ENCODE measurements around the gene DEXI.
"Not testable (repeated sequence)": the region's sequence is repeated elsewhere in the genome, so short reads cannot be mapped to it uniquely, and the experiment has no call there.

The DEXI gene

GRCh38 chr16:10926867-10927266 lies 15.4 kb downstream of the DEXI start:
- no peak for TF ChIP-seq JUND (IDR thresholded peaks at IDR 0.05; ENCODE audit: low read depth)
- in situ Hi-C loops (cut with HindIII; ENCODE audit: low pct_unique_long_range_greater_than_20kb, low sequenced_read_pairs) = no loop called here
- DNase-seq (ENCODE audit: low read depth in 1 of 2, low spot score in 1 of 2) = no peak

GRCh38 chr16:10926094-10926493 lies 16.2 kb downstream of the DEXI start:
- DNase-seq (ENCODE audit: low read depth in 1 of 2, low spot score in 1 of 2) = no peak
- in situ Hi-C loops (cut with HindIII; ENCODE audit: low pct_unique_long_range_greater_than_20kb, low sequenced_read_pairs) = no loop called here
- TF ChIP-seq JUND (IDR thresholded peaks at IDR 0.05; ENCODE audit: low read depth) = no peak

DNA sequence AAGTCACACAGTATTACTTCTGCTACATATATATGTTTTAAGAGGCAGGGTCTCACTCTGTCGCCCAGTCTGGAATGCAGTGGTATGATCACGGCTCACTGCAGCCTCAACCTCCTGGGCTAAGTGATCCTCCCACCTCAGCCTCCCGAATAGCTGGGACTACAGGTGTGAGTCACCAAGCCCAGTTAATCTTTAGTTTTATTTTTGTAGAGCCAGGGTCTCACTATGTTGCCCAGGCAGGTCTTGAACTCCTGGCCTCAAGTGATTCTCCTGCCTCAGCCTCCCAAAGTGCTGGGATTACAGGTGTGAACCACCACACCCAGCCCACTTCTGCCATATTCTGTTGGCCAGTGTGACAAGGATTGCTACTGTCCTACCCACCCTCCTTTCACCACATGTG lies 17.0 kb downstream of the DEXI start:
- DNase-seq (ENCODE audit: low read depth in 1 of 2, low spot score in 1 of 2); in situ Hi-C loops (cut with HindIII; ENCODE audit: low pct_unique_long_range_greater_than_20kb, low sequenced_read_pairs): not testable (repeated sequence)

GRCh38 chr16:10923650-10924214 lies 18.5 kb downstream of the DEXI start:
- in situ Hi-C loops (cut with HindIII; ENCODE audit: low pct_unique_long_range_greater_than_20kb, low sequenced_read_pairs) = no loop called here
- no peak for DNase-seq (ENCODE audit: low read depth in 1 of 2, low spot score in 1 of 2)
- TF ChIP-seq JUND (IDR thresholded peaks at IDR 0.05; ENCODE audit: low read depth) = no peak

DNA sequence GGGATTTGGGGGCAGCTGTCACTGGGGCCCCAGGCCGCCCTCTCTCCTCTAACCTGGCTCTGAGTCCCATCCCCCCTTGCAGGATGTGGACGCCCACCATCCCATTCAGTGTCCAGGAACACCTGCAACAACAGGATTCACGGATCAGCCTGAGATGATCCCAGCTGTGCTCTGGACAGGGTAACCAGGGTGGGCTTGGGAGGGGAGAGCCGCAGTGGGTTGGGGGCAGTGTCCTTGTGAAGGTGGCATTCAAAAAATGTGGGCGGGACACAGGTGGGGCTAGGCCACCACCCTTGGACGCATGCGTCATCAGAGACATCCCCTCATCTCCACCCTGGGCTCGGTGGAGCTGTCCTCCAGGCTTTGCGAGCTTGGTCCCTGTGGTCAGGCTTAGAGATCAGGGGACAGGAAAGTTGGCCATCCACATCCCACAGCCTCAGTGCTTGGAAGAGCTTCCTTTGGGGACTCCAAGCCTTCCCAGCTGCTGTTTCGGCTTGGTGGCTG lies 19.1 kb downstream of the DEXI start:
- TF ChIP-seq JUND (IDR thresholded peaks at IDR 0.05; ENCODE audit: low read depth) = no peak
- in situ Hi-C loops (cut with HindIII; ENCODE audit: low pct_unique_long_range_greater_than_20kb, low sequenced_read_pairs) = no loop called here
- DNase-seq (ENCODE audit: low read depth in 1 of 2, low spot score in 1 of 2) = no peak

DNA sequence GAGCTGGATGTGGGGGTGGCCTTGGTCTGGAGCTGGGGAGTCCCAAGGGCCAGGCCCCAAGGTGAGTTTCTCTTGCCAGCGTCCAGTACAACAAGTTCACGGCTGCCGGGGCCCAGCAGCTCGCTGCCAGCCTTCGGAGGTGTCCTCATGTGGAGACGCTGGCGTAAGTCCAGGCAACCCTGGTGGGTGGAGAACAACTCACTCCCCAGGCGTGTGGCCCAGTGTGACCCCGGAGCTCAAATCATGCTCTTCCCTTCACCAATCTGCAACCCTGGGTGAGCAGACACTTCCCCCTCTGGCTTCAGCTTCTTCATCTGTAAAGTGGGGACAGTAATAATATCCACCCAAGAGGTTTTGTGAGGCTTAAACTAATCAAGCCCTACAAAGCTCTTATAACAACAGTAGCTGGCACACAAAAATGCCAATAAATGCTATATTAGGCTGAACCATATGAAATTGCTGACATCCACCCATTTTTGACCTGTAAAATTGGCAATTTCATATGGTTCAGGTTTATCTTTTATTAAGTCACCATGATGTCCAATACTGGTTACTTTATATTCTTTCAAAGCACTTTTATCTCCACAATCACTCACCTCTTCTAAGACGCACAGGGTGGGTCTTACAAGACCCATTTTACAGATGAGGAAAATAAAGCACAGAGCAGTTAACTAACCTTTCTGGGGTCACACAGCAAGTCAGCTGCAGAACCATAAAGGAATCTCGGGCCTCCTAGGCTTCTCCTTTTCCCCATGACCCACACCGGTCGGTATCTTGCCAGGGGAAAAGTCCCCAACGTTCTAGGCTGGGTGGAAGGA lies 19.7 kb downstream of the DEXI start:
- TF ChIP-seq JUND (IDR thresholded peaks at IDR 0.05; ENCODE audit: low read depth) = no peak
- in situ Hi-C loops (cut with HindIII; ENCODE audit: low pct_unique_long_range_greater_than_20kb, low sequenced_read_pairs) = no loop called here
- DNase-seq (ENCODE audit: low read depth in 1 of 2, low spot score in 1 of 2) = no peak

DNA sequence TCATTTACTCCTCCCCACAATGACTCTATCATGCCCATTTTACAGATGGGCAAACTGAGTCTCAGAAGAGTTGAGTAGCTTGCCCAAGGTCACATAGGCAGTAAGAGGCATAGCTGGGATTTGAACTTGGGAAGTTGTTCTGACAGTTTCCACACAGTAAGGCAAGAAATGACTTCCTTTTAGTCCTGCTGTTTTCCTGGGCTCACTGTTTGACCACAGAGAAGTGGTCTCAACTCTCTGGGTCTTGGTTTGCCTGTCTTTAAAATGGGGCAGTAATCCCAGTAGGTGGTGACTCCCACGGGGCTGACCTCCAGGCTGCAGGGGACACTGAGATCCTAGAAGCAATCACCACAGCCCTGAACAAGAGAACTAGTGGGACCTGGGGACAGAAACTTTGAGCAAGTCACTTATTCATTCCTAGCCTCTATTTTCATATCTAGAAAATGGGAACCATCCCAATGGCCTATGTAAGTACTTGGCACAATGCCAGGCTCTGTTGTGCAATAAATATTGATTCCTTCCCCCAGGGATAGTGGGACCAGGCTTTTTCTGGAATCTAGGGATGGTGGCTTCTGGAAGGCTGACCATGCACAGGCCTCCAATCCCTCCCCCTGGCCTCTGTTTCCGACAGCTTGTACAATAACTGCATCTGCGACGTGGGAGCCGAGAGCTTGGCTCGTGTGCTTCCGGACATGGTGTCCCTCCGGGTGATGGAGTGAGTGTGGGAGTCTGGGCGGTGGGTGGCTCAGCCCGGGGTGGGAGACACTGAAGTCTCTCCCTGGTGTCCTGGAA lies 20.5 kb downstream of the DEXI start:
- in situ Hi-C loops (cut with HindIII; ENCODE audit: low pct_unique_long_range_greater_than_20kb, low sequenced_read_pairs) = no loop called here
- DNase-seq (ENCODE audit: low read depth in 1 of 2, low spot score in 1 of 2) = peak in 1 of 2 experiments; percentile 19
- TF ChIP-seq JUND (IDR thresholded peaks at IDR 0.05; ENCODE audit: low read depth) = no peak

DNA sequence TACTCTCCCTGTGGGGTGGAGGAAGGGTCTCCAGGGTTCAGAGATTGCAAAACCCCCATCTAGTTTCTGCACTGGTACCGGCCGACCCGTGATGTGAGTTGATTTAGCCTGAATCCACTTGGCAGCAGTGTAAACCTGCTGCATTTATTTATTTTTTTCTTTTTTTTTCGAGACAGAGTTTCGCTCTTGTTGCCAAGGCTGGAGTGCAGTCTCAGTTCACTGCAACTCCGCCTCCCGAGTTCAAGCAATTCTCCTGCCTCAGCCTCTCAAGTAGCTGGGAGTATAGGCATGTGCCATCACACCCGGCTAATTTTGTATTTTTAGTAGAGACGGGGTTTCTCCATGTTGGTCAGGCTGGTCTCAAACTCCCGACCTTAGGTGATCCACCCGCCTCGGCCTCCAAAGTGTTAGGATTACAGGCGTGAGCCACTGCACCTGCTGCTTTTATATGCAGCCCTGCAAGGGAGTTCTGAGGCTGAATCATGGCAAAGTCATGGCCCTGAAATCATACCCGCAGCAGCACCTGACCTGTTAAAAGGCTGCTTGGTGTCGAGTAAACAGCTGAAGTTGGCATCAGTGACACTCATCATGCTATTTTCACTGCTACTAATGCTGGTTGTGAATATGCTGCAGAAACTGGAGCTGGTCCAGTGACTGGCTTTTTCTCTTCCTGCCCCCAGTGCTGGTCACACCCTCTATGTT lies 21.4 kb downstream of the DEXI start:
- in situ Hi-C loops (cut with HindIII; ENCODE audit: low pct_unique_long_range_greater_than_20kb, low sequenced_read_pairs) = no loop called here
- no peak for DNase-seq (ENCODE audit: low read depth in 1 of 2, low spot score in 1 of 2)
- no peak for TF ChIP-seq JUND (IDR thresholded peaks at IDR 0.05; ENCODE audit: low read depth)

DNA sequence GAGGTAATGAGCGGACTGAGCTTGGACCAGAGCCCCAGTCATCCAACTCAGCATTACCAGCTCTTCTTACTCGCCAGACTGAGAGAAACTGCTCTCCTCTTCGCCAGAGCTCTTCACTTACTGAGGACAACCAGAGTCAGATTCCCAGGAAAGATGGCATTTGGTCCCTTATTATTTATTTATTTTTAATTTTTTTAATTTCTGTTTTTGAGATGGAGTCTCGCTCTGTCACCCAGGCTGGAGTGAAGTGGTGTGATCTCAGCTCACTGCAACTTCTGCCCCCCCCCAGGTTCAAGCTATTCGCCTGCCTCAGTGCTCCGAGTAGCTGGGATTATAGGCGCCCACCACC lies 23.3 kb downstream of the DEXI start:
- TF ChIP-seq JUND (IDR thresholded peaks at IDR 0.05; ENCODE audit: low read depth) = no peak
- in situ Hi-C loops (cut with HindIII; ENCODE audit: low pct_unique_long_range_greater_than_20kb, low sequenced_read_pairs) = no loop called here

DNA sequence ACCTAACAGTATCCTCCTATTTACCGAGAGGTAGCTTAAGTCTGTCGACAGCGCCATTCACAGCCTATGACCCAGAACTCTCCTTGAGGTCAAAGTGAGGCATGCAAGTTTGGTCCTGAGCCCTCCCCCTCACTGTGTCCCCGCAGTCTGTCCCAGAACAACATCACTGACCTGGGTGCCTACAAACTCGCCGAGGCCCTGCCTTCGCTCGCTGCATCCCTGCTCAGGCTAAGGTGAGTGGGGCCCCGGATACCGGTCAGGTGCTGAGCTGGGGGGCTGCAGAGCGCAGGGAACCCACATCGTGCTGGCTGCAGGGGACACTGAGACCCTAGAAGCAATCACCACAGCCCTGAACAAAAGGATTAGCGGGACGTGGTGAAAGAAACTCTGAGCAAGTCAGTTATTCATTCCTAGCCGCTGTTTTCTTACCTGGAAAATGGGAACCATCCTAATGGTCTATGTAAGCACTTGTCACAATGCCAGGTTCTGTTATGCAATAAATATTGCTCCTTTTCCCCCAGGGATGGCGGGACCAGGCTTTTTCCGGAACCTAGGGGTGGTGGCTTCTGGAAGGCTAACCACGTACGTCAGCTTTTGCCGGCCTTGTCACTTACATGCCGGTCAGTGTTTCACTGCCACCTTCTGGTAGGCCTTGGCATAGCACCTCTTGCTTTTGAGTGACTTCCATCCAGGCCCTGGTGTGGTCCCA lies 23.8 kb downstream of the DEXI start:
- peak; percentile 83 to 93 for DNase-seq (ENCODE audit: low read depth in 1 of 2, low spot score in 1 of 2)
- in situ Hi-C loops (cut with HindIII; ENCODE audit: low pct_unique_long_range_greater_than_20kb, low sequenced_read_pairs) = no loop called here
- TF ChIP-seq JUND (IDR thresholded peaks at IDR 0.05; ENCODE audit: low read depth) = no peak

More for the DNA sequence above, 23.3 kb downstream of the DEXI start:
- no peak for DNase-seq (ENCODE audit: low read depth in 1 of 2, low spot score in 1 of 2)

DNA sequence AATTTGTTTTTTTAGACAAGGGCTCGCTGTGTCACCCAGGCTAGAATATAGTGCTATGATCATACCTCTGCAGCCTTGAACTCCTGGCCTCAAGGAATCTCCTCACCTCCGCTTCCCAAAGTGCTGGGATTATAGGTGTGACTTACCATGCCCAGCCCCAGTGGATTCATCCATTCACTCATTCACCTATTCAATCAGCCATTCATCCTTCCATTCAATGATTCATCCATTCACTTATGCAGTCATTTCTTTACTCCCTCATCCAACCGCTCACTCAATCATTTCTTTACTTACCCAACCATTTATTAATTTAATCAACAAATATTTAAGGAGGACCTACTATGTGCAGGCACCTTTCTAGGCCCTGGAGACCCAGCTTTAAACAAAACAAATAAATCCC lies 25.7 kb downstream of the DEXI start:
- in situ Hi-C loops (cut with HindIII; ENCODE audit: low pct_unique_long_range_greater_than_20kb, low sequenced_read_pairs) = no loop called here
- no peak for TF ChIP-seq JUND (IDR thresholded peaks at IDR 0.05; ENCODE audit: low read depth)
- DNase-seq (ENCODE audit: low read depth in 1 of 2, low spot score in 1 of 2) = no peak

- no peak for DNase-seq (ENCODE audit: low read depth in 1 of 2, low spot score in 1 of 2)
- in situ Hi-C loops (cut with HindIII; ENCODE audit: low pct_unique_long_range_greater_than_20kb, low sequenced_read_pairs) = no loop called here
- TF ChIP-seq JUND (IDR thresholded peaks at IDR 0.05; ENCODE audit: low read depth) = no peak
Measured at GRCh38 chr16:10911267-10911666, 31.0 kb downstream of the DEXI start.
